Fibroblast of peridontal ligament (primary cell): ENCODE results near the gene UGT1A4.
"Not testable (repeated sequence)": the region's sequence is repeated elsewhere in the genome, so short reads cannot be mapped to it uniquely, and the experiment has no call there.

Experiments used
- DNase-seq: peaks from one replicate; pipeline ENCODE4 v3.0.0-alpha.2; 2010; ENCODE audit errors: extremely low read depth

The UGT1A4 gene

GRCh38 chr2:233700028-233700635 lies 18.4 kb upstream of the UGT1A4 start:
- peak; percentile 83 for DNase-seq

- DNase-seq, result not testable (repeated sequence)
These were observed 17.7 kb upstream of the UGT1A4 start for GRCh38 chr2:233700842-233701241.

GRCh38 chr2:233702238-233702637 lies 16.3 kb upstream of the UGT1A4 start:
- no peak for DNase-seq

DNA sequence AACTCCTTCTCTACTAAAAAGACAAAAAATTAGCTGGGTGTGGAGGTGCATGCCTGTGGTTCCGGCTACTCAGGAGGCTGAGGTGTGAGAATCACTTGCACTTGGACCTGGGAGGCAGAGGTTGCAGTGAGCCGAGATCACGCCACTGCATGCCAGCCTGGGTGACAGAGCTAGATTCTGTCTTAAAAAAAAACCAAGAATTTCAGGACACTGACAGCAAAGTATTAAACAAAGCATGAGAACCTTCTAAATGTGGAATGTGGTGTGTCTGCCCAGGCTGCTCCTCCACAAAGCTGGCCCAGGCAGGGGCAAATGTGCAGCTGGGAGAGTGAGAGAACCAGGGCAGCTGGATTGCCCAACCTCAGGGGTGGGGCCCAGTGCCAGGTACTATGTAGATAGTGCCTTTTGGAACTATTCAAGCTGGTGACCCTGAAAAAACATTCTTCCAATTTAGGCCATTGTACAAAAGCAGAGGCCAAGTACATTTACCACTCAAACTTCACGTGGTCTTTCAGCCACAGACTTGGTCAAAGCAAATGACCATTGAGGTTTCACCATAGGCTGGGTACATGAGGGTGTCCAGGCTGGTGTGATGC lies 12.5 kb upstream of the UGT1A4 start:
- DNase-seq, result peak; percentile 9

DNA sequence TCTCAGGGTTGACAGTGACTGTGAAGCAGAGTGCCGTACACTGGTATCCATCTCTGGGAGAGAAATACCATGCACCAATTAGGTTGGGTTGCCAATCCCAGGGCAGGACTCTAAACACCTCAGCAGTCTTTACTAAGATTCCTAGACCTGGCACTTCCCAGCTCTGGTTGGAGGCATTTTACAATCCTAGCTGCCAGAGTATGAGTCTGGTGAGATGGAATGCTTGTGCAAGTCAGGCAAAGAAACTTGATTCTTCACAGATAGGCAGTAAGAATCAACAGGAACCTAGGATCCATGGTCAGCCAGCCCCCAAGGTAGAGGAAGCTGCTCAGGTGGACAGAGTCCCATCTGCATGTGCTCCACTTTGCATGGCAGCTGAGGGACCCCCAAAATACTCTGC lies 11.8 kb upstream of the UGT1A4 start:
- peak; percentile 53 for DNase-seq

DNA sequence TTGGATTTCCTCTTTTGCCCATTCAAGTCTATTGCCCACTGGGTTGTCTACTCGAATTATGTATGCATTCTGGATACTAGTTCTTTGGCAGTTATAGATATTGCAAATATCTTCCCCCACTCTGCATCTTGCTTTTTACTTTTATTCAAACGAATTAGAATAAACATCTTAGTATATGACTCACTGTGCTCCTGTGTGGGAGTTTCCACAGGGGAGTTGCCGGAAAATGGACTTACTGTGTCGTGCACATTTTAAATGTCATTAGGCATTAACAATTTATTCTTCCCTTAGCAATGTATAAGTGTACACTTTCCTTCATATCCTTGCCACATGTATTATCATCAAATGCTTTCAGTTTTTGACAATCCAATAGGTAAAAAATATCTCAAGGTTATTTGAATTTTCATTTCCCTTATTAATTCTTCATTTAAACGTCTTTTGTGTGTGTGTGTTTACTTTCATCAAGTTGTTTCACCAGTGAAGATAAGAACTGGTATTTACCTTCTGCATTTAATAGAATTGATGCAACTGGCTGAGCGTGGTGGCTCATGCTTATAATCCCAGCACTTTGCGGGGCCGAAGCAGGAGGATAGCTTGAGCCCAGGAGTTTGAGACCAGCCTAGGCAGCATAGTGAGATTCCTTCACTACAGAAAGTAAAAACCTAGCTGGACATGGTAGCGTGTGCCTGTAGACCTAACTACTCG lies 10.4 kb upstream of the UGT1A4 start:
- peak; percentile 22 for DNase-seq

DNA sequence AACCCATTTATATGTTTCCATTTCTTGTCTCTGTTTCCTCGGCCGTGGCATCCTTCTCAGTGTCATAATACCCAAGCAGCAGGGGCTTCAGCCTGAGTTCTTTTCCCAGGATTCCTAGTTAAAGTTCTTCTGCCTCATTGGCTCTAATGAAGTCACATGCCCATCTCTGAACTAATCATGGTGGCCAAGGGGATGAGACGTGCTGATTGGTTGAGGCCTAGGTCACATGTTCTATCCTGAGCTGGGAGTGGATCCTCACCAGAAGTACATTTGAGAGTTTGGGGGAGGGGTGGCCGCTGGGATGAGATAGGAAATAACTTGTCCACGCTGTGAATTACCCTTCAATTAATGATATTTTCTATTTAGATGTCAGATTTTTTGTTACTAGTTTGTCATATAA lies 9.6 kb upstream of the UGT1A4 start:
- no peak for DNase-seq

GRCh38 chr2:233711312-233712008 lies 7.1 kb upstream of the UGT1A4 start:
- DNase-seq, result peak; percentile 74

GRCh38 chr2:233712611-233713261 lies 5.8 kb upstream of the UGT1A4 start, which contains the start of gene UGT1A5:
TSS of gene UGT1A5 (plus strand) at chr2:233712907. CDS start at chr2:233712992, 85 bp downstream.
- DNase-seq, result no peak

DNA sequence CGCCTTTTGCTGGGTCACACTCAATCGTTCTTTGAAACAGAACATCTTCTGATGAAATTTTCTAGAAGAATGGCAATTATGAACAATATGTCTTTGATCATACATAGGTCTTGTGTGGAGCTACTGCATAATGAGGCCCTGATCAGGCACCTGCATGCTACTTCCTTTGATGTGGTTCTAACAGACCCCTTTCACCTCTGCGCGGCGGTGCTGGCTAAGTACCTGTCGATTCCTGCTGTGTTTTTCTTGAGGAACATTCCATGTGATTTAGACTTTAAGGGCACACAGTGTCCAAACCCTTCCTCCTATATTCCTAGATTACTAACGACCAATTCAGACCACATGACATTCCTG lies 5.3 kb upstream of the UGT1A4 start:
- DNase-seq, result no peak

DNA sequence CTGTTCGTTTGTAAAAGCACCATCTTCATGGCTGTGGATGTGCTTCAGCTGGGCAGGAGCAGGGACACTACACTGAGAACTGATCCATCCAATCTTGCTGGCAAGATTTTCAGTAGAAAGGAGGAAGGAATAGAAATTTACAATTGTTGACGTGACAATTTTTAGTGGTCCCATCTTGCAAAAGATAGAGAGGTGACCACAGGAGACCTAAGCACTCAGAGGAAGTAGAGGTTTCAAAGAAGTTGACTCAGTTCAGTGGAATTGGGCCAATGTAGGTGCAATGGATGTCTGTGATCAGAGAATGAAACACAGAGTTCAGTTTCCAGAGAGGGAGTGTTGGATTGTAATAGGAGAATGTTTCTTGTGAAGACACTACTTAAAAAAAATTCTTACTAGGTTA lies 4.4 kb upstream of the UGT1A4 start:
- no peak for DNase-seq

DNA sequence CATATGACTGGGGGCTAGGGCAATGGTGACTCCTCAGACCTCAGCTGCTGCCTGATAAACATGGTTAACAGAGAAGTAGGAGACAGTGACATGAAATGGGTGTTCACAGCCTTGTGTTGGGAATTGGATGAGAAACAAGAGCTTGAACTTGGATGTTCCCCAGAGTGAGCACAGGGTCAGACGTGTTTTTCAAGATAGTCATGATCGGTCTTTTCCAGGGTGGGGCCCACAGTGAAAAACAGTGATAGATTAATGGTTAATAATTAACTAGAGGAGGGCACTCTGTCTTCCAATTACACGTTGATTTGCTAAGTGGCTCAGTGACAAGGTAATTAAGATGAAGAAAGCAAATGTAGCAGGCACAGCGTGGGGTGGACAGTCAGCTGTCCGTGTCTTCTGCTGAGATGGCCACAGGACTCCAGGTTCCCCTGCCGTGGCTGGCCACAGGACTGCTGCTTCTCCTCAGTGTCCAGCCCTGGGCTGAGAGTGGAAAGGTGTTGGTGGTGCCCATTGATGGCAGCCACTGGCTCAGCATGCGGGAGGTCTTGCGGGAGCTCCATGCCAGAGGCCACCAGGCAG lies 10.3 kb downstream of the UGT1A4 start, which contains the start of gene UGT1A3:
TSS of gene UGT1A3 (plus strand) at position 320 of the 579 bp plus-strand sequence. CDS start at position 405, 85 bp downstream.
- no peak for DNase-seq

- not testable (repeated sequence) for DNase-seq
These were observed 18.5 kb downstream of the UGT1A4 start for GRCh38 chr2:233736868-233737653.

DNA sequence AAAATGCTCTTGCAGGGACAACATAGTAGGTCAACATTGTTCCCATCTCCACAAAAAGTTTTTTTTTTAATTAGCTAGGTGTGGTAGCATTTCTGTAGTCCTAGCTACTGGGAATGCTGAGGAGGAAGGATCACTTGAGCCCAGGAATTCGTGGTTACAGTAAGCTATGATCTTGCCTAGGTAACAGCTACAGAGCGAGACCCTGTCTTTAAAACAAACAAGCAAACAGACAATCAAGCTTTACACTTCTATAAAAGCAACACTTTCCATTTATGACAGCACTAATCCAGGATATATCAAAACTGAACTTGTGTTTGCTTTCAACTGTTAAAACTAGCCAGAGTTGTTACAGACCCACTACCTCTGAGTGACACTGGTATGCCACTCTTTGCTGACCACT lies 22.3 kb downstream of the UGT1A4 start:
- DNase-seq, result no peak

DNA sequence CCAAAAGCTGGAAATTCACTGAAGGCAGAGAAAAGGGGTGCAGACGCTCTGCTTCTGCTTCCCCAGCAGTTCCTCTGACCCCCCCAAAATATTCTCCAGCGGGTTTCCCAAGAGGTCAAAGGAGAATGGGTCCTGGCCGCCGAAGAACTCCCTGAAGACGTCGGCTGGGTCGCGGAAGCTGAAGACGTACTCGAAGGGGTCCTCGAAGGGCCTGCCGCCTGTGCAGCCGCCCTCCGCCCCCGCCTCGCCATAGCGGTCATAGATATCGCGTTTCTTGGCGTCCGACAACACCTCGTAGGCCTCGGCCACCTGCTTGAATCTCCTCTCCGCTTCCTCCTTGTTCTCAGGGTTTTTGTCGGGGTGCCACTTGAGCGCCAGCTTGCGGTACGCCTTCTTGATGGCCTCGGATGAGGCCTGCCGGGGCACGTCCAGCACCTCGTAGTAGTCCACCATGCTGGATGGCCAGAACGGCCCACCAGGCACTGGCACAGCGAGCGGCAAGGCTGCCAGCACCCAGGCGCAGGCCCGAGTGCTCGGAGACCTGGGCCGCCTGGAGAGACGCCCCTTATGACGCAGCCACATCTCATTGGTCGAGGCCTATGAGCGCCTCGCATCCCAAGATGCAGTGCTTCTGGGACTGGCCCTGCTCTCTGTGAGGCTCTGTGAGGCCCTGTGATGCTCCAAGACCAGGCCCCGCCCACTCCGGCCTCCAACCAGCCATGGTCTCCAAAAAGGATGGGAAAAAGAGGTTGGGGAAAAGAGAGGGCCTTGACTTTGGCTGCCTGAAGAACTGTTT lies 25.1 kb downstream of the UGT1A4 start:
- DNase-seq, result no peak

DNA sequence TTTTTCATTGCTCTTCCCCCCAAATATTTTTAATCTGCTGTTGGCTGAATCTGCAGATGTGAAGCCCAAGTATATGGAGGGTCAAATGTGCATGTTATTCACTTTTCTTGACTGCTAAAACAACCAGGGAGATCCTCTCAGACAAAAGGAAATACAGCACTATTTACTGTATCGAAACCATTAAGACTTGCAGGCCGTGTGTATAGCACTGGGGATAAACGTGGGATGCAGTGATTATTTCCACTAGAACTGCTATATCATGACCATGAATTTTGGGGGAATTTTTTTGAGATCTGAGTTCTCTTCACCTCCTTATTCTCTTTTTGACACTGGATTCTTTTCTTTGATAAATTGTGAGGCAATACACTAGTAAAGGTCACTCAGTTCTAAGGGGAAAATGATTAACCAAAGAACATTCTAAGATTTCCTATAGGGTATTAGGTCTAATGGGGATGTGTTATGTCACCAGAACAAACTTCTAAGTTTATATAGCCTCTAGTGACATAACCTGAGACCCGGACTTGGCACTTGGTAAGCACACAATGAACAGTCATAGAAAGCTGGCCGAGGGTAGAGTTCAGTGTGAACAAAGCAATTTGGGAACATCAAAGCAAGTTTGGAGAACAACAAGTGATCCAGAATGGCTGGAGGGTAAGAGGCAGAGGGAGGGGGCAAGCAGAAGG lies 26.7 kb downstream of the UGT1A4 start:
- DNase-seq, result no peak

DNA sequence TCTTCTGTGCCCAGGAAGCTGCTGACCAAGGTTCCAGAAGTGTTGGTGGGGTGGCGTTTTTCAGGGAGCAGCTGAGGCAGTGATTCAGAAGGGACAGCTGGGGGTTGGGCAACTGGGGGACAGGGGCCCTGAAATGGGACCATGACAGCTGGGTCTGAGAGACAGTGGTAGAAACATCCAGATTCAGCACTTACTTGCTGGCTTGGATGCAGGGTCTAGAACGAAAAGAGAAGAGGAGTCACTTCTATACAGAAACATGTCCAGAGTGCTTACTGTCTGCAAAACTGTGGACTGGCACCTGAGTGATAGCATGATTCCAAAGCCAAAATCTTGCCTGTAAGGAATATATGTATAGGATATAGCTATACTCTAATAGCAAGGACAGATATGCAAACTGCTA lies 27.3 kb downstream of the UGT1A4 start:
- not testable (repeated sequence) for DNase-seq

- DNase-seq, result no peak
These were observed 28.1 kb downstream of the UGT1A4 start for GRCh38 chr2:233746475-233747282.

- DNase-seq, result no peak
These were observed 28.7 kb downstream of the UGT1A4 start for GRCh38 chr2:233747283-233747544.
